GM15510 (cell line): ENCODE measurements around the gene SLC37A1.

Source experiments
- POLR2A ChIP-seq: IDR thresholded peaks from 3 replicates; pipeline ENCODE4 v1.6.1; 2011; ENCODE audit warnings: borderline replicate concordance; ENCODE audit not compliant: insufficient read length; ENCODE audit errors: extremely low read depth

The SLC37A1 gene

DNA sequence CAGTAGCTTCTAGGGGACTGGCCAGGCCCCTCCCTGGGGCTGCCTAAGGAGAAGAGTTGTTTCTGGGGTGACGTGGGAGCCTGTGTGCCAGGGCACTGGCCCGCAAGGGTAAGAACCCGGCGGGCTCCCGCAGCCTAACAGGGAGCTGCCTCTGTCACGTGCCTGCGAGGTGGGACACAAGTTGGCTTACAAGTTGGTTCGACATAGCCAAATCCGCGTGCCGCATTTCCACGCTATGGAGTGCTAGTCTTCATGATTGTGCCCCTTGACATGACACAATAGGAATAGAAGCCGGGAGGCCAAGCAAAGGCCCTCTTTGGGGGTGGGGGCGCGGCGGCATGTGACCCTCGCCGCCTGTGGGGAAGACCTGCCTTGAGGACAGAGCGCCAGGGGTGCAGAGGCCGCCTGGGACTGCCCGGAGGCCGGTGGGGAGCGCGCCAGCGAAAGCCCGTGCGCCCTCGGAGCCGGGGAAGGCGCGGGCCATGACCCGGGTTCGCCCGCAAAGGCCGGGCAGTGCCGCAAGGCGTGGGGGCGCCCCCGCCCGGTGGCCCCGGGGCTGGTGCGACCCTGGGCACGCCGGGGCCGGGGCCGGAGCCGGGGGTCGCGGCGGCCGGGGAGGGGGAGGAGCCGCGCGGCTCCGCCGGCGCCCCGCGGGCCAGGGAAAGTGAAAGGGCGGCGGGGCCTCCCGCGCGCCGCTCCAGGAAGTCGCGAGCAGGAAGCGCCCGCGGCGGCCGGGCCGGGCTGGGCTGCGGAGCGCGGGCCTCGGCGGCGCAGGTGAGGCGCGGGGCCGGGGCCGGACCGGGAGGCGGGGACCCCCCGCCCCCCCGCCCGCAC is at the start of gene SLC37A1:
Gene SLC37A1, plus strand, starts transcription at position 702 of the 834 bp plus-strand sequence. CDS start 4,603 bp downstream, outside the sequence.
- TF ChIP-seq POLR2A, result peak; percentile 43

DNA sequence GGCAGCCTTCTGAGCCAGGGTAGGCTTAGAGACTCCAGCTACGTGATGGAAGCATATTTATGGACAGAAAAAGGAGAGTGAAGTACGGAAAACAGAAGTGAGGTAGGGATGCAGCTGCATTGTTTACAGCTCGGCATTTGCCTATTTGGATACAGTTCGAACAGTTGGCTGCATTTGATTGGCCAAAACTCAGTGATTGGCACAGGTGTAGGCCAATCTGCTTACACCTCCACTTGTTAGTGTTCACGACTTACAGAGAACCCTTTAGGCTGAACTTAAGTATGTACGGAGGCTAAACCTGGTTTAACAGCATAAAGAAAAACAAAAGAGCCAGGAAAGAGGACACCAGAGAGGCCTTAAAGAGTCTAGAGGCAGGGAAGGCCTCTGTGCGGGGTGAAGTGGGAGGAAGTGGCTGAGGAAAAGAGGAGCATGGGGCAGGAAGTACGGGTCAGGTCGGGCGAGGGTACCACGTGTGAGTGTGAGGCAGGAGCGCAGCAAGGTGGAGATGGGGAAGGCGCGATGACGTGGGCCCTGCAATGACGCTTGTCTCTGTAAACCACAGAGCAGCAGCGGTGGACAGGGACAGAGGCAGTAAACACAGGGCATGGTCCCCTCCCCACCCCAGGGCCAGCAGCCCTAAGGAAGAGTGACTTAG is 49.7 kb upstream of the SLC37A1 start:
- no peak for TF ChIP-seq POLR2A

DNA sequence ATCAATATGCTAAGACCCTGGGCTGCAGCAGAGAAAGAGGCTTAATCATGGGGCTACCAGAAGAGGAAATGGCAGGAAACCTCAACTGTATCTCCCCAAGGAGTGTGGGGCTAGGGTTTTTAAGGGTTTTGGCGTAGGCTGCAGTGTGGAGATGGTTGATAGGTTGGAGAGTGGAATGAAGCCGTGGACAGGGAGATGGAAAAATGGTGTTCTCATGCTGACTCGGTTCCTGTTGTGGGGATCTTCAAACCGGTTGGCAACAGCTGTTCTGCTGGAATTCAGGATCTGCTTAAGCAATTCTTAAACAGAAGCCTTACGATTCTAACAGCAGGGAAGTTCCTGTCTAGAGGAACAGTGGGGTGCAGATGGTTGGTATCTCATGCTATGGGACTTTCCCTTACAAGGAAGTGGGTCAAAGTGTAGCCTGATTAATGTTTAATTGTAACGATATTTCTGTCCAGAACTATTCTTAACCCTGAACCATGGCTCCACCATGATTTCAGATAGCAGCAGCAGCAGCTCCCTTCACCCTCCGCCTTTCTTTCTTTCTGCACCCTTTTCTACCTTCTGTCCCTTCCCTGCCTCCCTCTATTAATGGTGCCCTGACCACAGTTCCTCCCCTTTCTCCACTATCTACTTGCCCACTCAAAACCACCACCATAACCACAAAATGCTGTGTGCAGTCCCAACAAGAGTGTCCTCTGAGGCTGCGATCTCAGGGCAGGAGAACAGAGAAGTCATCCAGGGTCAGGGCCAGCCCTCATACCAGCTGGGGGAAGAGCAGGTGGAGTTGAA is 48.4 kb upstream of the SLC37A1 start:
- no peak for TF ChIP-seq POLR2A

DNA sequence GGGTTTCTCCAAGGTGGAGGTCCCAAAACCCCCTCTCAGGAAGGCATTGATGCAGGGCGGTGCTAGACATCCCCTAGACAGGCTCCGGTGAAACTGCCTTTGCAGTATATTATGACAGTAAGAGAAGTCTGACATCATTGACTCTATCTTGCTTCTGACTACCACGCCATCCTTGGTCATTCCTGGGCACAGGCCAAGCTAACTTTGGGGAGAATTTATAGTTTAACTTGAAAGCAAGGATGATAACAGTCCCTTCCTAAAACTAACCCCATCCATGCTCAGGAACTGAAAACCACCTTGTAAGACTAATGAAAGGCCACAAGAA is 47.9 kb upstream of the SLC37A1 start:
- TF ChIP-seq POLR2A, result no peak

DNA sequence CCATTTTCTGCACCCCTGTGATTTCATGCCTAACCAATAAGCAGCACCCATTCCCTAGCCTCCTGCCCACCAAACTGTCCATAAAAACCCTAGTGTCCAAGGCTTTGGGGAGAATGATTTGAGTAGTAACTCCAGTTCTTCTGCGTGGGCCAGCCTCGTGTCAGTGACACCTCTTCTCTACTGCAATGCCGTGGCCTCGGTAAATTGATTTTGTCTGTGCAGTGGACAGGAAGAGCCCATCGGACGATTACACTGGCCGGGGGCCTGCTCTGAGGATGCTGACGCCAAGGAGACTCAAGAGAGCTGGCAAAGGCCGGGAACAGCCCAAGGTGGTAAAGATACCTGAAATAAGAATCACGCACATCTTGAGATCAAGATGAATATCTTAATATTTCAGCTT is 47.0 kb upstream of the SLC37A1 start:
- TF ChIP-seq POLR2A, result no peak

DNA sequence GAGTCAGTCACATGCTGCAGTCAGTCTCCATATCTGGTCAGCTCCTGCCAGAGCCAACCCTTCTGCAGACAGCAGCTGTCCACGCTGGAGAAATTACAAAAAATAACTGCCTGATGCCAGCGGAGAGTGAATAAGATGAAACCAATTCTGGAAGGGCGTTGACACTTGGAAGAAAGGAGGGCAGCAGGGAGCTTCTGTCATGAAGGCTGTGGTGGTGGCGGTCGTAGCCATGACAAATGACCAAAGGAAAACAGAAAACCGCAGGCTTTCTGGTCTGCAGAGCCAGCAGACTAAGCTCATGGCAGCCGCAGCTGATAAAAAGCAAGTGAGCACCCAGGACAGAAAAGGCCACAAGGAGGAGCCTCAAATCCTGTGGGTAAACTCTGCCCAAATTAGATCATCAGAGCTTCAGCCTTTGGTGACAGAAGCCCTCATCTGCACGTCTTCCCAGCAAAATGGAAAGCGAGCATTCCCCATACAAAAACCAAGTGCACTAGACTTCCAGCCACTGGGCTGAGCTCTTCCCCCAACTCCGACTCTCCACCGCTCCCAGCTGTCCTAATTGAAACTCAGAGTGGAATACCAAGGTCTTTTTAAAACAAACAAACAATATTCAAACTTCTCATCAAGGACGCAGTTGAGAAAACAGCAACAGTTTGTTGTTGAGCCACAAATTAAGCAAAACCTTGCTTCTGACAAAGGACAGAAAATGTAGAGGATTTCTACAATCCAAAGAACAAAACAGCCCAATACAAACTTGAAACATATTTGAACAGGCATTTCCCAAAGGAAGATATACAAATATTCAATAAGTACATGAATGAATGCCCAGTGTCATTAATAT is 46.3 kb upstream of the SLC37A1 start:
- no peak for TF ChIP-seq POLR2A

DNA sequence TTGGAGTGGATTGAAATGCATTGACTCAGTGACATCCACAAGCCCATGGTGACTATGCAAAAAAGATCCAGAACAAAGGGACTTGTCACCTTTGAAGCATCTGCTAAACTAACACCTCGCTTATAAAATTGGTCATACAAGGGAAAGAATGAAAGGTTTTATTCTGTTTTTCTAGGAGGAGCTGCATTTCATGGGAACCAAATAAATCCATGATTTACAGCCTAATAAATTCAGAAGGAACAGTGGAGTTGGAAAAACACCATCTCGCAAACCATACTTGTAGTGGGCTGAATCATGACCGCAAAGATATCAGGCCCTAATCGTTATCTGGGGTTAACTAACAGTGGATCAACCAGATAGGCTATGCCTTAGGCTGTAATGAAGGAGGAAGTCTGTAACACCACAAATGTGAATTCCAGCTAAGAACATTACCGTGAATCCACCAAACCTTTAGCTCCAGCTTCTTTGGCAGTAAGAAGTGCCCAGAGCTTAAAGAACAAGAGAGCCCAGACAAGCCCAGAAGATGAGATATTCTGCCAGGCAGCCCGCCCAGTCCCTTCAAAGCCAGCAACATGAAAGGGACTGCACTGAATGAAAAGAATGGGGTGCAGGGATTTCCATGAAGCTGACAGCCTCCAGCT is 45.0 kb upstream of the SLC37A1 start:
- TF ChIP-seq POLR2A, result no peak

DNA sequence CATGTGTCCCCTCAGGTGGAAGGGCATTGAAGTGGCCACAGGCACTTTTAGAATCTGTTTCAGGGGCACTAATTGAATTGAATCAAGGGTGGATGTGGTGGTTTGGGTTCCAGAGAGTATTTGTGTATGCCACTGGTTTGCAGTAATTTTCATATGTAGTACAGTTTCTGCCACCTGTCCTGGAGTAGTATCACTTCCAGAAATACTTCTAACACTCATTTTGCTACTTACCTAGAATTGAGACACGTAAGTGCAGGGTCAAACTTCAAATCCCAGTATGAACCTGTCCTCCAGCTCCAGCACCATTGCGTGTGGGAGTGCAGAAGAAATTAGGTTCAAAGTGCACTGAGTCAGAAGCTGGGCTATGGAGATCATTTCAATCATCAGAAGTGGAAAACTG is 44.4 kb upstream of the SLC37A1 start:
- TF ChIP-seq POLR2A, result no peak

DNA sequence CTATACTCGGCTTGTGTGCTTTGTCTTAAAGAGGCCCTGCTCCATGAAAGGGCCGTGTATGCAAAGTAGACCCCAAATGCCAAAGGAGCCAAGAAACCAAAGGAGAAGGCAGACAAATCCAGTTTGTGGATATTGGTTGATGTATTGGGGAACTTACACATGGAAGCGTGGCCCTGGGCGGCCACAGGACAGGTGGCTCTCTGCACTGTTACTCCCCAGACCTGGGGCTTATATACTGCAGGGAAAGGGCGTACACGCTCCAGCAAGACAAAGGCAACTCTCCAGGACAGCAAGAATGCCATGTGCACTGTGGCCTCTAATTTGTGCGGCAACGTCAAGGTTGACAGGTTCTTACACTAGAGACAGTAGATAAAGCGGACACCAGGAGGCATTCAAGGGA is 42.4 kb upstream of the SLC37A1 start:
- no peak for TF ChIP-seq POLR2A

DNA sequence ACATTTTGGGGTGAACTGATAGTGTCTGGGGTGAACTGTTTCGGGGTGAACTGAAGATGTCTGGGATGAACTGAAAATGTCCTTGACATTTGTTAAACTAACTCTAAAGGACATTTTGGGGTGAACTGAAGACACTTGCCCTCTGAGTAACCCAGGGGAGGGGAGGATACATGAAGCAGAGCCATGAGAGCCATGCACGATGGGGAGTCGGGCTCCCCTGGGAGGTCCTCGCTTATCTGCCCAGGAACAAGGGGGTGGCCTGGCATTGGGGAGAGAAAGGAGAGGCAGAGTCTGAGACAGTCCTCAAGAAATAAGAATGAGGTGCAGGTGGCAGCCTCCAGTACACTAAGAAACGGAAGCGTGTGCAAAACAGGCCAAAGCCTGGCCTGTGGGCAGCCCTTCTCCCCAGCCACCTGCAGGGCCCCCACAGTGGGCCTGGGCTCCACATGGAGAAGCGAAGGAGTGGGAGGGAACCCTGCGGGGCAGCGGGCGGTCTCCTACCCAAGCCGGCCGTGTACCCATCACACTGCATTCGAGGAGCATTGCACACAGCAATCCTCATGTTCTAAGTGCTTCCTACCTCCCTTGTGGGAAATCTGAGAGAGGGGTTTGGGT is 41.8 kb upstream of the SLC37A1 start:
- no peak for TF ChIP-seq POLR2A

DNA sequence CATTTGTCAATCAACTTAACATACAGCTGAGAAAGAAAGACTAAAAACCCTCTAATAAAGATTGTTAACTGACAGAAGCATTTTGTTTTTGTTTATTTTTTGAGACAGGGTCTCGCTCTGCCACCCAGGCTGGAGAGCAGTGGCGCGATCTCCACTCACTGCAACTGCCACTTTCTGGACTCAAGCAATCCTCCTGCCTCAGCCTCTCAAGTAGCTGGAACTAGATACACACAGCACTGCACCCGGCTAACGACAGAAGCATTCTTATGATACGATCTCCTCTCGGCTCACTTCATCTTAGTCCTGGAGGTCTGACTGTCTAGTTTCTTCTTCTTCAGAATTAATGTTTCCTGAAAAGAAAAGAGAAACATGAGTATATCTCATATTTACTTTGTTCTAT is 41.1 kb upstream of the SLC37A1 start:
- no peak for TF ChIP-seq POLR2A

DNA sequence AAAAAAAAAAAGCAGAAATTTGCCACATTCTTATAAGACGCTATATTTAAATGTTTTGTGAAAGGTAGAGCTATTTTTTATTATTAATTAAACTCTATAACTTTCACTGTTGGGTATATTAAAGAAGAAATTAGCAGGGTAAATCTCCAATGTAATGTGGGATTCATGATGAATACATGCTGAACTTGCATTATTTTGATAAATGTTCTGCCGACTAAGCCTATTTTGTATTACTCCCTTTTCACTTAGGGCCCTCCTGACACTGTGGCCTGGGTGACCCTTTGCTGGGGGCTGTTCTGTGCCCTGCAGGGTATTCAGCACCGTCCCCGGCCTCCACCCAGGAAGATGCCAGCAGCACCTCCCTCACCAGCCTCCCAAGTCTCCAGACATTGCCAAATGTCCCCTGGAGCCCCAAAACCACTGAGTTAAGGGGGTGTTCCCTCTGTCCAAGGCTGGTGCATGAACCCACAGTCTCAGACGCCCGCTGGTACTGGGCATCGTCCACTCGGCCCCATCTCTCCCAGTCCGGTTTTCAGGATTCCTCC is 40.1 kb upstream of the SLC37A1 start:
- TF ChIP-seq POLR2A, result no peak

DNA sequence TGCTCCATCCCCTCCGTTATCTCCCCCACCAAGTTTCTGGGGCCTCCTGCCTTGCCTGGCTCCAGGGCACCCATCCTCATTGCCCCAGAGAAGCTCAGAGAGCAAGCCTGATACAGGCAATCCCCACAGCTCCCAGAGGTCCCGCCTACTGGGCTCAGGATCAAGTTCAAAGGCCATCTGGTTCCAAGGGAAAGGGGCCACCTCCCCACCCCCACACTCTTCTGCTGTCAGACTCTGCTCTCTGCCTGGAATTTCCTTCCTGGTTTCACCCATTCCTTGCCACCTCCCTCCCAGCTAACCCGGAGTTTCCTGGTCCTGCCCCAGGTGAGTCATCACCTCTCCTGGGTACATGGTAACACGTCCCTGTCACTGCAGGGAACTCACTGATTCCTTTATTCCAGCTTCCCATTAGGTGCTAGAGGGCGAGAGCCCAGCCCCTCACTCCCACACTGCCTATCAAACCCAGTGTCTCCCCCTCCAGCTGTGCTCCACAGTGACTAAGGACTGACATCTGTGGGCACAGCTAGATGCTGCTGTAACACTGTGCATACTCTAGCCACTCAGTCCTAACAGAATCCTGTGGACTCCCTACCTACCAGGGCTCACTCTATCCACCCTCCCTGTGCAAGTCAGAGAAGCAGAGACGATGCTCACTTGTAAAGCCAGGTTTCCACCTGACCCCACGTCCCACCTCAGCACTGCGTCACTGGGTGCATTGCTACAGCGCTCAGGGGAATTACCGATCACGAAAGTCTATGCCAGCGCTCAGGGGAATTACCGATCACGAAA is 39.4 kb upstream of the SLC37A1 start:
- TF ChIP-seq POLR2A, result no peak
